IPS-NIHi11 (cell line): ENCODE measurements around the gene ALKBH8.
"Not testable (repeated sequence)": the region's sequence is repeated elsewhere in the genome, so short reads cannot be mapped to it uniquely, and the experiment has no call there.

Experiments
- DNase-seq: peaks from one replicate; pipeline ENCODE4 v3.0.0; 2012; ENCODE audit warnings: mixed read lengths, low spot score

ALKBH8 gene, protein sequence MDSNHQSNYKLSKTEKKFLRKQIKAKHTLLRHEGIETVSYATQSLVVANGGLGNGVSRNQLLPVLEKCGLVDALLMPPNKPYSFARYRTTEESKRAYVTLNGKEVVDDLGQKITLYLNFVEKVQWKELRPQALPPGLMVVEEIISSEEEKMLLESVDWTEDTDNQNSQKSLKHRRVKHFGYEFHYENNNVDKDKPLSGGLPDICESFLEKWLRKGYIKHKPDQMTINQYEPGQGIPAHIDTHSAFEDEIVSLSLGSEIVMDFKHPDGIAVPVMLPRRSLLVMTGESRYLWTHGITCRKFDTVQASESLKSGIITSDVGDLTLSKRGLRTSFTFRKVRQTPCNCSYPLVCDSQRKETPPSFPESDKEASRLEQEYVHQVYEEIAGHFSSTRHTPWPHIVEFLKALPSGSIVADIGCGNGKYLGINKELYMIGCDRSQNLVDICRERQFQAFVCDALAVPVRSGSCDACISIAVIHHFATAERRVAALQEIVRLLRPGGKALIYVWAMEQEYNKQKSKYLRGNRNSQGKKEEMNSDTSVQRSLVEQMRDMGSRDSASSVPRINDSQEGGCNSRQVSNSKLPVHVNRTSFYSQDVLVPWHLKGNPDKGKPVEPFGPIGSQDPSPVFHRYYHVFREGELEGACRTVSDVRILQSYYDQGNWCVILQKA

GRCh38 chr11:107565219-107565937, at the start of gene ALKBH8:
Gene ALKBH8, minus strand, starts transcription at chr11:107565735. Its CDS starts 4,842 bp downstream, at chr11:107560893.
- peak; percentile 78 for DNase-seq

DNA sequence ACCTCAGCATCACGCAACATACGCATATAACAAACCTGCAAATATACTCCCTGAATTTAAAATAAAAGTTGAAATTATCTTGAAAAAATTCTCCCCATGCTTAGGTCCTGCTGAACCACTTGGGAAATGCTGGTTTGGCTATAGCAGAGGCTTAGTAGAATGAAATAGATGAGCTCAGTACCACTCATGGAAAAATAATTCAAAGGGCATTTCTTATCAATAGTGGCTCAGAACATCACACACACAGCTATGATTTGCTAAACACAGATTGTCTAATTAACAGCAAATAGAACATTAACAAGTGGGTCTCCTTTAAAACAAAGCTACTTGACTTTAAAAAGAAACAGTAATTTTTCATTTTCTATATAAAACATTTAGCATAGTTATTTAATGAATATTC, 46.9 kb upstream of the ALKBH8 start:
- DNase-seq: no peak

DNA sequence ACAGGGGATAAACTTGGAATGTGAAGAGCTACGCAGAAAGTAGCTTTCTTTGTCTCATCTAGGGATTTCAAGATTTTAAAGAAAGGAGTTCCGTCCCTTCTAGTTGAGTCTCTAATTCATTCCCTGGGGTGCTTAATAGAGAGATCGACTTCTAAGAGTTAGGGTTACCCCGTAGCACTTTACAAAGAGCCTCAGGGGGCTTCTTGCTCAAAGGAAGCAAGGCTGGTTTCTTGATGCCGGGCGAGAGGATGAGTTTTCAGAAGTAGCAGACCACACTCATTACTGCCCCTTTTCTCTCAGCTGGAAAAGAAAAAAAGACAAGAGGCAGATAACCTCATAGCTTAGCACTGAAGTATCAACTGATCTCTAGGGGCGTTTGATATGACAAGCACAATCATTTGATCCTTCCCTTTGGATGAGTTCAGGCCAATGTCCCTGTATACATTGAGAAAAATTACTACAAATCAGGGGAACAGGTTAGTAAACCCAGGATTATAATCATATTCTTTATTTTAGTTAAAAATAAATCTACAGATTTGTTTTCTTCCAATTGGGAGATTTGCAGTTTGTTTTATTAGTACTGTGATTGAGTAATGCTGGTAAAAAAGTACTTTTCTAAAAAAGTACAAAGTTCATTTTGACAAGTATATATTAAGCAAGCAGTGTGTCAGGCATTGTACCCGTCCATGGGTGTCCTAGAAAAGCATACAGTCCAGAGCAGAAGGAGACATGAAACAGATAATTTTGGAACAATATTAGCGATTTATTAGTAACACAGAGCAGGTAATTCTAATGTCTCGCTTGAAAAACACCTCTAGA, 44.1 kb upstream of the ALKBH8 start:
- DNase-seq: no peak

DNA sequence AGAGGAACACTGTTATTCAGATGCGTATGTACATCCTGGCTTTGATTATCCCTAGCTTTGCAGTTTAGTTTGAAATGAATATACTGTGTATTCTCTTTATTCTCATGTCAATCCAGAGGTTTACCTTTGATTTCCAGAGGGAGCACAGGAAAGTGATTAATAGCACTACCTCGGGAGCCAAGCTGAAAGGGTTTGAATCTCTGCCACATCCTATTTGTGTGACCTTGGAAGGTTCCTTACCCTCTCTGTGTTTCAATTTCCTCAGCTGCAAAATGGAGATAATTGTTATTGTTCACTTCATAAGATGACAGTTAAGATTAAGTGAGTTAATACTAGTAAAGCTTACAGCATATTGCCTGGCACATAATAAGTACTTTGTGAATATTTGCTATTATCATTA, 43.3 kb upstream of the ALKBH8 start:
- no peak for DNase-seq

DNA sequence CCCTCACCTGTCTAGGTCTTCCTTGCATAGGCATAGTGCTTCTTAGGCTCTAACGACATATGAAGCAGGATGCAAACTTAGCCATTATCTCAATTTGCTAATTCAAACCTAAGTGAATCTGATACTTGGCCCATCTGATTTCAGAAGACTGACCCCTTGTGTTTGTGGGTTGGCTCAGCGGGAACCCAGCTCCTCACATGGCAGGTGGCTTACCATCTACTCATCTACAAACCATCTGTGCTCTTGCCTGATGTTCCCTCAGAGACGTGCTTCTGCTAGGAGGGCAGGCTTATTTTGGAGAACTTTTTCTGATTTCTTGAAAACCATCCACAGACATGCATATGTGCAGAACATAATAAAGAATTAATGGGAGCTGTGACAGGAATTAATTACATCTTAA, 40.6 kb upstream of the ALKBH8 start:
- DNase-seq: no peak

GRCh38 chr11:107605061-107606006, 39.8 kb upstream of the ALKBH8 start:
- no peak for DNase-seq

GRCh38 chr11:107598225-107599139, 32.9 kb upstream of the ALKBH8 start:
- DNase-seq: peak; percentile 50

DNA sequence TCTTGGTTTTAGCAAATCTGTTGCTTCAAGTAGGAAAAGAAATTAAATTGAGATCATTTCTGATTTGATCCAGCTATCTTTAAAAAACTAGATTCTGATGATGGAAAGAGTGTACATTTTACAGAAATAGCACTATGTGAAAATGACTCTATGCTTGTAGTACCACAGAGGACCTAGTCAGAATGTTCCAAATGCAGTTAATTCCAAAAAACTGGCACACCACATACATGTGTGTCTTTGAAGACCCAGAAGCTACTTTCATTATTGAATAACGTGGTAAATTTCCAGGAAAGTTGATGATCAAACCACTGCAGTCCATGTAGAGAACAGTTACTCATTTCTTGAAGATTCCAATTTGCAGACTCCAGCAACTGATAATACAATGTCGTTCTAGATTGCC, 29.2 kb upstream of the ALKBH8 start:
- no peak for DNase-seq

- no peak for DNase-seq
These were observed 28.4 kb upstream of the ALKBH8 start for GRCh38 chr11:107593951-107594350.

GRCh38 chr11:107592813-107593212, 27.3 kb upstream of the ALKBH8 start:
- DNase-seq: no peak

DNA sequence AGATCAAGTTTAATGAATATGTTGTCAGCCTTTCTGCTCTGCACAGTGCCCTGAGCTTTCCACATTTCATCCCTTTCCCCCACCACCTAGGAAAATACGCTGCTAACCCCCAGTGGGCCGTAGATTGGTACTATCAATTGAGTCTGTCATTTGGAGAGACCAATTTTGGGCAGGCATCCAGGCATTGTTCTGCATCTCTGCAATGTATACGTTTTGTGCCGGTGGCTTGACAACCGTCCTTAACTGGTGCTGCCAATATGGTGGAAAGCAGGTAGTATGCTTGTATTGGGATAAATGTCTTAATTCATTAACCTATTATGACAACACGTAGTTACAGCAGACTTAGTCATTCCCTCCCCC, 26.7 kb upstream of the ALKBH8 start:
- no peak for DNase-seq

GRCh38 chr11:107591378-107592230, 26.1 kb upstream of the ALKBH8 start:
- DNase-seq: peak; percentile 54

- peak; percentile 74 for DNase-seq
These were observed 25.2 kb upstream of the ALKBH8 start, which contains the start of gene ELMOD1 for GRCh38 chr11:107590460-107591377. Gene ELMOD1, plus strand, starts transcription at chr11:107591147. Its CDS starts 27,043 bp downstream, at chr11:107618190.

- DNase-seq: no peak
These were observed 21.9 kb upstream of the ALKBH8 start for GRCh38 chr11:107587306-107587979.

DNA sequence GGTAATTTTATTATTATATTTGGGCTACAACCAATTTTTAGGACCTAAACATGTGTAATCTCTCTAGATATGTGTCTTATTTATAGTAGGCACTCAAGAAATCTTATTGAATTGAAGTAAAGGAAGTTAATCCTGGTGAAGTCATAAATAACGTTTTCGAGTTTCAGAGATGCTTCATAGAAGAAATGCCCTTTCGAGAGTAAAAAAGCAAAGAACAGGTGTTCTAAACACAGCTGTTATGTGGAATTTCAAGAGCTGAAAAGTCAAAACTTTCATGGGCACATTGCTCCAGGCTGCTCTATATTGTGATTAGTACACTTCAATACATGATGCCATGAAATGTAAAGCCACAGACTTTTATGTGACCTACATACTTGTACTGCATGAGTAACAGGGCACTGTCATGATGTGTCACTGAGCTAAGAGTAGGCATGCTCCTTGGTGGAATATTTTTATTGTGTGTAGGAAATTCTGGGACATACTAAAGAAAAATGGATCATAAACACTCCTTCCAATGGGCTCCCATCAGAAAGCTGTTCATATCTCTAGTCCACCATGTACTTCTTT, 18.2 kb upstream of the ALKBH8 start:
- DNase-seq: no peak

- no peak for DNase-seq
These were observed 15.6 kb upstream of the ALKBH8 start for GRCh38 chr11:107581147-107581546.

- not testable (repeated sequence) for DNase-seq
These were observed 13.6 kb upstream of the ALKBH8 start for GRCh38 chr11:107579169-107579568.
